Measurements from ENCODE around the gene MYOCD. TPM values are rescaled to one million over a fixed set of nuclear protein-coding genes. Genes with fewer than 3 reads are reported as not detected.

Gene MYOCD
- total RNA-seq, 1 experiment from 2014 or later = not detected

DNA sequence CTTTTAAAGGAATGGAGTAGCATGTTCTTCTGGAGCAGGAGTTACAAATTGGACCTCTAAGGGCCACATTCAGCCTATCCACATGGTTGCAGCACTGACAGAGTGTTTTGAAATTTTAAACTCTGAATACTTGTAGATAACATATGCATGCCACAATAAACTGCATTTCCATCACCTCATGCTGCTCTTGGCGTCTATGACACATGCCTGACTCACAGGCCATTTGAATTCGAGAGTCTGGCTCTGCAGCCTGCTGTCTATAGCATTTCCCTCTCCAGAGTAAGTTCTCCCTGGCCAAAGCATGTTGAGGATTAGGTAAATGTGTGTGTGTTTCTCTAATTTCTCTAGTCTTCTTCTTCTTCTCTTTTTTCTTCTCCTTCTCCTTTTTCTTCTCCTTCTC, 28.7 kb upstream of the MYOCD start:
- Histone ChIP-seq H3K36me3 (ENCODE audit: control insufficient read depth, insufficient read depth, low read length) (no peaks in the 10 kb centered on the region), H3K27ac (ENCODE audit: low read length) (no peak overlapping the region), H3K27me3 (ENCODE audit: control insufficient read depth, insufficient read depth, low read length) (no peaks in the 10 kb centered on the region), H3K4me3 (ENCODE audit: low read depth in 2 of 2, low read length in 2 of 2) (no peak overlapping the region), H3K9me3 (ENCODE audit: control insufficient read depth, insufficient read depth, low read depth, low read length) (no peaks in the 10 kb centered on the region), H3K4me1 (ENCODE audit: control insufficient read depth, insufficient read depth, low read length) (no peaks in the 10 kb centered on the region)
- ATAC-seq (no peak), DNase-seq (ENCODE audit: low read depth, low spot score) (peak; percentile 5)
- intact Hi-C loops (cut with micrococcal nuclease; ENCODE audit: unreplicated experiment) = no loop called here
- ChIA-PET POLR2A (no interaction called here), CTCF (no interaction called here)
- BruUV-seq (replicated peaks) = no TSS peak
- TF ChIP-seq POLR2AphosphoS5 (IDR thresholded peaks at IDR 0.05; ENCODE audit: low read depth, low read length) (no peak), SIN3A (IDR thresholded peaks at IDR 0.05; ENCODE audit: borderline replicate concordance, insufficient read depth, low read depth, low read length) (no peak), CTCF (IDR thresholded peaks at IDR 0.05) (no peak), TCF7L2 (IDR thresholded peaks at IDR 0.05; ENCODE audit: low read depth, low read length) (no peak), REST (IDR thresholded peaks at IDR 0.05; ENCODE audit: insufficient read depth in 1 of 2, low read depth in 2 of 2, low read length in 1 of 2) (no peak)
- in situ Hi-C loops (cut with HindIII; ENCODE audit: low pct_unique_long_range_greater_than_20kb, low sequenced_read_pairs) = no loop called here

DNA sequence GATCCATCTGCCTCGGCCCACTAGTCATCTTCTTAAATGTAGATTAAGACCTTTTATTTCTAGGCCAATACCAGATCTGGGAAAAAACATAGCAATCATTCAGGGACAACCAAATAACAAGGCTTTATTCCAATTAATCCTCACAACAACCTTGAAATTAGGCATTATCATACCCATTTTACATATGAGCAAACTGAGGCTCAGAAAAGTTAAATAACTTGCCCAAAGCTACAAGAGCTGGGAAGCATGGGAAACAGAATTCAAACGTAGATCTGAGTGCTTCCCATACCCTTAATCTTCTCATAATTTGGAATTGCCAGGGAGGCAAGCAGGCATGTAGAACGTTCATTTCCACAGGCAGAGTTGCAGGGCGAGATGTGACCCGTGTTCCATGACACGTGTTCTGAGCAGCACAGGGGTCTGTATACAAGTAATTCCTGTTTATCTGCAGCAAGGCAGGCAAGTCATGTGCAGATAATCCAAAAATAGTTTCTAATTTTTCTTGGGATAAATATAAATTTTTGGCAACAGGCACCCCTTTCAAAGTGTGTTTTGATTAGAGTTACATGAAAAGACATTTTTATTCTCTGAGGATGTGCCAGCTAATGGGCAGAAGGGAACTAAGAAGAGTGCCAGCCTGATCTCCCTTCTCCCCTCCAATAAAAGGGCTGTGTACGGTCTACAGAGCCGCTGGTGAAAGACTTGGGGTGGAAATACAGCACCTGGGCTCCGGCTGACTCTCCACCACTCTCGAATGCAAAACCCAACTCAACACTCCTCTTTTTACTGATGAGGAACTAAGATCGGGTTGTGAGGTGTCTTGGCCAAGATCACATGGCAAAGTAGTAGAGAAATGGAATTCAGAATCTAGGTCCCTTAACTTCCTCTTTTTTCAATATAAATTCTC, 27.7 kb upstream of the MYOCD start:
- Histone ChIP-seq H3K9me3 (ENCODE audit: control insufficient read depth, insufficient read depth, low read depth, low read length) (no peaks in the 10 kb centered on the region), H3K27ac (ENCODE audit: low read length) (no peak overlapping the region), H3K27me3 (ENCODE audit: control insufficient read depth, insufficient read depth, low read length) (no peaks in the 10 kb centered on the region), H3K4me3 (ENCODE audit: low read depth in 2 of 2, low read length in 2 of 2) (no peak overlapping the region), H3K36me3 (ENCODE audit: control insufficient read depth, insufficient read depth, low read length) (no peaks in the 10 kb centered on the region), H3K4me1 (ENCODE audit: control insufficient read depth, insufficient read depth, low read length) (no peaks in the 10 kb centered on the region)
- CTCF ChIA-PET = no interaction called here
- in situ Hi-C loops (cut with HindIII; ENCODE audit: low pct_unique_long_range_greater_than_20kb, low sequenced_read_pairs) = no loop called here
- POLR2A ChIA-PET = no interaction called here
- no peak for TF ChIP-seq SIN3A (IDR thresholded peaks at IDR 0.05; ENCODE audit: borderline replicate concordance, insufficient read depth, low read depth, low read length)
- no peak for TF ChIP-seq CTCF (IDR thresholded peaks at IDR 0.05)
- TF ChIP-seq REST (IDR thresholded peaks at IDR 0.05; ENCODE audit: insufficient read depth in 1 of 2, low read depth in 2 of 2, low read length in 1 of 2) = no peak
- no peak for TF ChIP-seq TCF7L2 (IDR thresholded peaks at IDR 0.05; ENCODE audit: low read depth, low read length)
- TF ChIP-seq POLR2AphosphoS5 (IDR thresholded peaks at IDR 0.05; ENCODE audit: low read depth, low read length) = no peak
- no peak for DNase-seq (ENCODE audit: low read depth, low spot score)
- no TSS peak for BruUV-seq (replicated peaks)
- intact Hi-C loops (cut with micrococcal nuclease; ENCODE audit: unreplicated experiment) = no loop called here
- no peak for ATAC-seq

Data from Panc1 (cell line).